Measurements from ENCODE around the gene TAT.

GRCh38 chr16:71537643-71538042 lies 39.2 kb downstream of the TAT start:
- TF ChIP-seq POU2F2 (IDR thresholded peaks at IDR 0.05; ENCODE audit: low read depth, low read length) = no peak
- TF ChIP-seq POLR2A (IDR thresholded peaks at IDR 0.05; ENCODE audit: low read depth, low read length) = no peak
- TF ChIP-seq POLR2AphosphoS5 (IDR thresholded peaks at IDR 0.05; ENCODE audit: low read depth, low read length) = no peak

All from GM12891 (cell line).